ENCODE data around the gene ICE2.

ICE2 gene

DNA sequence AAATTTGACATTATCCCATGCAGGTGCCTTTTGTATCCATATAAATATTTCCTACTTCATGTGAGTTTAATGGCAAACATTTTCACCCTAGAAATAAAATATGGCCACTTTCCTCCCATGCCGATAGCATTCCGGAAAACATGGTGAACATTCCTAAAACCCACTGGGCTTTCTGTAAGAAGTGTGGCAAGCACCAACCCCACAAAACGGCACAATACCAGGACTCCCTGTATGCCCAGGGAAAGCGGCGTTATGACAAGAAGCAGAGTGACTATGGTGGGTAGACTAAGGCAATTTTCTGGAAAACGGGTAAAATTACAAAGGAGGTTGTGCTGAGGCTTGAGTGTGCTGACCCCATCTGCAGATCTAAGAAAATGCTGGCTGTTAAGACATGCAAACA, 88.7 kb downstream of the ICE2 start:
- no peak for DNase-seq (ENCODE audit: low read depth in 2 of 2)

DNA sequence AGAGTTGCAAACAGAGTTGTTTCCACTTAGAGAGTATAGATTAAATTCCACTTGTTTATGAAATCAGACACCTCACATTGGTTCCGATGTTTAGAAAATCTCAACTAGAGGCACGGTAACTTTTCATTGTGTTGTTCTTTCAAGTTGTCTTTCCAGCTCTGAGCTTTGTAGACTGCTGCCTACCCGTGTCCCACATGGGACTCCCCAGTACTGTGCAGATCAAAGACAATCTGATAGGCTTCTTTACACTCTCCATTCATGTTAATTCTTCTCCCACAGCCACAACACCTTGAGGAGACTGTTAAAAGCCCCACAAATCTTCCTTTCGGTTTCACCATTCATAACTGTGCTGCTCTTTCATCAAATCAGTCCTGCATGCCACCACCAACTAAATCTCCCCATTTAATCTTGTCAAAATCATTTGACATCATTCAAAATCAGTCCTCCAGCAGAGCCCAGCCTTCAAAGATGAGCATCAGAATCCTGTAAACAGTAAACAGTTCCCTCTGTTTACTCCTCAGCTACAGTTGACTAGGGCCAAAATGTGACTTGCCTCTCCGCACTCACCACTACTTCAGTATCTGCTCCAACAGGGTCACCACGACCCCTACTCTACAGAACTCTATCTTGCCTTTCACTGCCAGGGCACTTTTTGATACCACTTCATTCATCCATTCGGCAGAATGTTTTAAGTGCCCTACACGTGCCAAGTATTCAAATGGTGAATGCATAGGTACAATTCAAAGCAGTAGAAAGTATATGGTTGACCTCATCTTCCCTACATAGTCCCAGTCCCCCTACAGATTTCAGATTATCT, 89.5 kb downstream of the ICE2 start:
- DNase-seq (ENCODE audit: low read depth in 2 of 2) = peak in 1 of 2 donors; percentile 23

DNA sequence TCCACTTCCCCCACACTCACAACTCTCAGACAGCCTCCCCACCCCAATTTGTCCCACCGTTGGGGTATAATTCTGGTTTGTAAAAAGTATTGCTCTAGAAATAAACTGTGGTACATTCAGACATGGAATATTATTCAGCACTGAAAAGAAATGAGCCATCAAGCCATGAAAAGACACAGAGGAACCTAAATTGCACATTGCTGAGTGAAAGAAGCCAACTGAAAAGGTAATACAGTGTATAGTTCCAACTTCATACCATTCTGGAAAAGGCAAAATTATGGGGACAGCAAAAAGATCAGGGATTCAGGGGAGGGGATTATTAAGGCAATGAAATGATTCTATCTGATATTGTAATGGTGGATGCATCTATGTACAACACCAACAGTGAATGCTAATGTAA, 91.6 kb downstream of the ICE2 start:
- DNase-seq (ENCODE audit: low read depth in 2 of 2) = no peak

DNA sequence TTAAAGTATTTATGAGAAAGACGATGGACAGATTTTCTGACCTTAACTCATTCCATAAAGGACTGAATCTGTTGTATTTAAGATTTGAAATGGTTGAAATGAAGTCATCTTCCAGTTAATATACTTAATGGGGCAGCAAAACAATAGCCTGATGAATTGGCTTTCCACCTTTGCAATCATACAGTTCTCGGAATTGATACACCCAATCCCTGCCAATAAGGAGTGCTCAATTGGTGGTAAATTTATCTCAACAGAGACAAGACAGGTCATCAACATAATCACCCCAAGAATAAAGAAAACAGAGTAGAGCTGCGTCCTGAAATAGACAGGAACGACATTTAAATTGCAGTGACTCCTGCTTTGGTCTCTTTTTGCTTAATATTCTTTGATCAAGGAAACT, 92.3 kb downstream of the ICE2 start:
- no peak for DNase-seq (ENCODE audit: low read depth in 2 of 2)

DNA sequence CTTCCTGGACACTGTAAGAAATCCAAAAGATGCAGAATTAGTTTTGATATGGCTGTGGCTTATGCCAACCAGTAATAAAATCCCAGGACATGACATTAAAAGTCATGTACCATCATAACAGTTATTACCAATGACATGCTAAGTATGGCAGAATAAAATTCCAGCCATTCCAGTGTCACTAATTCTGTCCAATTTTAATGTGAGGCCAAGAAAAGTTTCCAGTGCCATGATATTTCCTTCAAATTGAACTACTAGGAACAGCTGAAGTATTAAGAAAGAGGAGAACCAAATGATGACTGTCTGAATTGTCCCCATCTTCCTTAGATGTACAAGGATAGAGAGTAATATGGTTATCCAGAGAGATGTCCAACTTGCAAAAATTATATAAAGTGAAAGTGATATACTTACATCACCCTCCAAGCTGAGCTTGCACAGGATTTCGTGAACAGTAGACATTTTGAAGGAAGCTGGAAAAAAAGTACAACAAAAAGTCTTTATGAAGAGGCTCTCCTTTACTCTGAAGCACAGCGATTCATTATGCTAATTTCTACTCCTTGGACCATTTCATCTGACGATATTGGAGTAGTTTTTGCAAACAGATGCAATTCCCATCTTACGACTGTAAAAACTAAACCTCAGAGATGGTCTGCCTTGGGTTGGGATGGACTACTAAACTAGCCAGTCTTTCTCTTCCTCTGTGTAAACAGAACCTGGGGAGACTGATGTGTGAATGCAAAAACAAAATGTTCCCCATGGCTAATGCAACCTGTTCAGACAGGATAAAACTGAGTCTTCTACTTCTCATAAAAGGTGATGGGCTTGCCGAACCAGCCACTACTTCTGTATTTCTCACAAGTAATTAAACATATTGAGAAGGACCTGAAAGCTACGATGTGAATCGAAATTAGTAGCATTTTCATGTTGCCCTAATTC, 93.1 kb downstream of the ICE2 start:
- no peak for DNase-seq (ENCODE audit: low read depth in 2 of 2)

DNA sequence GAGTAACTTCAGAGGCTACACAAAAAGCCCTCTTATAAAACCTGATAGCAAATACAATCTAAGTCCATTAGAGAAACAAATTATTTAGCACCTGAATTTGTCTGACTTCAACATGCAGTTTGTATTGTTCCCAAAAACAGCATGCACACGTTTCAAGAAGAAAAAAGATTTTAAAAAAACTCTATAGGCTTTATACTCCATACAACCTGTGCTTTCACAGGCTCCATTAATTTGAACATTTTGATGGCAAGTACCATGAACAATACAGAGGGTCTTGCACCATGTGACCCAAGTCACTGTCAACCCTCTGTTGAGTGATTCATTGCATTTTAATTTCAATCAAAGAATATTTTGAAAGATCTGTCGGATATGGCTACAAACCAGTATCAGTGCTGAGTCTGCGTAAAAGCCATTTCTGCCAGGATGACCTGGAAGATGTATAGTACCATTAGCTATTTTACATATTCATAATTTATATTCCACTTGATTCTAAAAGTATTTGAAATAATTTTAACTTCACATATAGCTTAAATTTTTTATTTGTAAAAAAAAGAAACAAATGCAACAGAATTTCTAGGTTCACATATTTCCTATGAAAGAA, 94.3 kb downstream of the ICE2 start:
- no peak for DNase-seq (ENCODE audit: low read depth in 2 of 2)

DNA sequence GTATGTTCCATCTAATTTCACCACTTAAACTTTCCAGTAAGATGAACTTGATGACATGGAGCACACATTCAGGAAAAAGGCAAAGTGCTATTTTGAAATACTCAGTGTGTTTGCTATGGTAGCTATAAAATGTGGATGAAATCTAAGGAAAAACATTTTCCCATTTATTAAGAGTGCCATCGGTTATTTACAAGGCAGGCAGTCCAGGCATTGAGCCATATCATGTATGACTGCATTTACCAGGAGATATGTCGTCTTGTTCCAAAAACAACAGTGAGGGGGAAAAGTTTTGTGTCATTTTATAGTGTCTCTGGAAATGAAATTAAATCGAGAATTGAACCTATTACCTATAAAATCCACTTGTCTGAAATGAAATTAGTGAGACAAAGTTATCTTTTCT, 94.9 kb downstream of the ICE2 start:
- no peak for DNase-seq (ENCODE audit: low read depth in 2 of 2)

DNA sequence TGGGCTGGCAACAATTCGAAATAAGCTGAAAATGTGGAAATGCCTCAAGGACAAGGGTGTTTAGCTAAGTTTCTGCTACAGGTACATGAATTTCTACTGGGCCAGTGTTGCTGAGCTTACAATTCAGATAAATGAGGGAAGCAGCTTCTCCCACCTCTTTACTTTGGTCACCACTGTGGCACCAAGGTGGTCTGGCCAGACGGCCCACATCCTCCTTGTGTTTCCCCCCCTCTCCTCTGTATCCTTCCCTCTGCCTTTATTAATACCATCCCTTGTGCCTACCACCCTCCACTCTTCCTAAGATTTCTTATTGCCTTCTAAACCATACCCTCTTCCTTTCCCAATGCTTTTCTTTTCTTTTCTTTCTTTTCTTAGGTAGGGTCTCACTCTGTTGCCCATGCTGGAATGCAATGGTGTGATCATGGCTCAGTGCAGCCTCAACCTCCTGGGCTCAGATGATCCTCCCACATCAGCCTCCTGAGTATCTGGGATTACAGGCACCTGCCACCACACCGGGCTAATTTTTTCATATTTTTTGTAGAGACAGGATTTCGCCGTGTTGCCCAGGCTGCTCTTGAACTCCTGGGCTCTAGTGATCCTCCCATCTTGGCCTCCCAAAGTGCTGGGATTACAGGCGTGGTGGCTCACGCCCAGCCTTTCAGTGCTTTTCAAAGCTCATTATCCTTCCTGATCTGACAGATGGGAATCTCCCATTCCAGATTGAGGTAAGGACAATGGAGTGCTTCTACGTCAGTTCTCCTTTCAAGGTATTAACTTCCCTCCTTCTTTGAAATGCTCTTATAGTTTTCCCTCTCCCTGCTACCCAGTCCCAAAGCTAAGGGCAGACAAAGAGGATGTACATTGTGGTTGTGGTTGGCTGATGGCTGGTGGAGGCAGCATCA, 95.9 kb downstream of the ICE2 start:
- DNase-seq (ENCODE audit: low read depth in 2 of 2) = no peak

DNA sequence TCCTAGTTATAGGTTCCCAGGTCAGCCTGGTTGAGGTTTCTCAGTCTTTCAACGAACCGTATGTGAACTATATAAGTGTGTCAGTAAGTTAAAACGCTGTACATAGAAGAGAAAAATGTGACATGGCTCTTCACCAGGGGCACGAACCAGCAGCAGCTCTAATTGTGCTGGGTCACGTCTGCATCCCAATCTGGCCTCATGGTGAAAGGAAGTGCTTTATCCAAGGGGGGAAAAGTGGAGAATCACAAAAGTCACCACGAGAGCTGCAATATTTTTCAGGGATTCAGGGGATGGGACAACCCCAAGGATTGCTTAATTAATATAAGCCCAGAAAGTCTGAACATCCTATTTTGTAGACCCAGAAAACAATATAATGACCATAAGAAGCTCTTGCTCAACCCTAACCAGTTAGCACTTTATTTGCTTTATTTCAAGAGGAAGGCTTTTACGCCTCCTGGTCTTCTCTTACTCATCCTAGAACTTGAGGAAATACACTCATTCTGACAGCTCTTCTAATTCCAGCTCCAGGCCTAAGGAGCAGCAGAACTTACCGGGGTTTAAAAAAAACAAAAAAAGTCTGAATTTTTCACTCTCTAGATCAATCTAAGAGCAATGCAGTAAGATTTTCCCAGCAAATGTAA, 97.7 kb downstream of the ICE2 start:
- no peak for DNase-seq (ENCODE audit: low read depth in 2 of 2)

DNA sequence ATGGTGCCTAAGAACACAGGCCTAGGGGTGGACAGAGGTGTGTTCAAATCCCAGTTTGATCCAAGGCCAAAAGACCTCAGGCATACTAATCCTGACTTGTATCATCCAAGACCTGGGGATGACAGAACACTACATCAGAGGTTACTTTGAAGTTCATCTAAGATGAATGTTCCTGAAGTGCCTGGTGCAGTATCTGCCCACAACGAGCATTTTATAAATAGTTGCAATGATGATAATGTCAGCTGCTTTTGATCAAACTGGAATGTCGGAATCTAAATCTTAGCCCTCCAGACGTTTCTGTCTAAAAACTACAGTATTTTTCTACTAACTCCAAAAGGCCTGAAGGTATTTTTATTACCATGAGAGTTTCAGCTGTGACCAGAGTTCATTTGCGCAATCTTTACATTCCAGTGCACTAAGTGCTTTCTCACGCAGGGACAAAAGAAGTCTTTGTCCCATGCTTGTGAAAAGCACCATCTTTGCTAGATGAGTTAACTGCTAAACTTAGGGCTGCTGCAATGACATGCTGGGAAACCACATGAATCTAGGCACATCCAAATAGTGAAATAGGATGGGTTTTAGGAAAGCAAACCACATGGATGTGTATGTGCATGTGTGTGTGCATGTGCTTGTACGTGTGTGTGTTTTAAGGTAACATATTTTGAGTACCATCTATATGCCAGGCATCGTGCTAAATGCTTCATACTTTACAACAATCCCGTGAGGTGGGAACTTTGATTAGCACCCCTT, 99.2 kb downstream of the ICE2 start:
- no peak for DNase-seq (ENCODE audit: low read depth in 2 of 2)

DNA sequence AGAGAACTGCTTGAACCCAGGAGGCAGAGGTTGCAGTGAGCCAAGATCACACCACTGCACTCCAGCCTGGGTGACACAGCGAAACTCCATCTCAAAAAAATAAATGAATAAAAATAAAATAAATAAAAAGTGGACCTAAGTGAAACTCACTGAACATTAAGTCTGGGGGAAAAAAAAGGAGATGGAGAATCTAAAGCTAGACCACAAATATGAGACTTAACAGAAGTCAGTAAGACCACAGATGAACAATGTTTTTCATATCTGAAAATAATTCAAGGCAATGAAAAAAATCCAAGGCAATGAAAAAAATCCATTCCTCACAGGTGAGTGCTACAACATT, 99.8 kb downstream of the ICE2 start:
- no peak for DNase-seq (ENCODE audit: low read depth in 2 of 2)

DNA sequence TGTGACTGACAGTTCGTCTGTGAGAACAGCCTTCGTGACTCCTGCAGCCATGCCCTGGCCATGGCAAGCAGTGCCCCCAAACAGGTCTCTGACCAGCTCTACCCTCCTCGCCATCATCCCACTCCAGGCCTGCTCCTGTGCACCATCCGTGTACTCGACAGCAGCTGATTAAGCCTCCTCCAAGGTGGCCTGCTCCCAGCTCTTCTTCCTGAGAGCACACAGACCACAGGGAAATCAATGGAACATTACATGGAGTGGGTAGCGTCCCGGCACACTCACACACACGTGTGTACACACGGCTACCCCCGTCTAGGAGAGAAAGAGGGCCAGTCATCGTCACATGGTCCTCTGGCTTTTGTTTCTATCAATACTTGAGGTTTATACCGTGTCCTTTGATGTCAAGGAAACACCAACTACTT, 102.3 kb downstream of the ICE2 start:
- no peak for DNase-seq (ENCODE audit: low read depth in 2 of 2)

DNA sequence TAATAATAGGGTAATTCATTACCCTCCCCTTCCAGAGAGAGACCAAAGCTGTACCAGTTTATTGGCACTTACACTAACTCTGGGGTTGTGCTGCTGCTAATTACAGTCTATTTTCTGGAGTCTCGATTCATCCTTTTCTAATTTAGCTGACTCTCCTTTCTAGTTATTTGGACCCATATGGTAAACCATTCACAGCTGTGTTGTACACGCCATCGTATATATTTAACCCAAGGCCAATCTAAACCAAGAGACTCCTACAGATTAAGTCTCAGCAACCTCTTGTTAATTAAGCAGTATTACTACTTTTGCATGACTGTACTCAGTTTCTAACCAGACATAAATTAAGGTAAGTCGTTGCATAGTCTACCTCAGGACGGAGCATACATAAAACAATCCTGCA, 103.6 kb downstream of the ICE2 start:
- DNase-seq (ENCODE audit: low read depth in 2 of 2) = no peak

DNA sequence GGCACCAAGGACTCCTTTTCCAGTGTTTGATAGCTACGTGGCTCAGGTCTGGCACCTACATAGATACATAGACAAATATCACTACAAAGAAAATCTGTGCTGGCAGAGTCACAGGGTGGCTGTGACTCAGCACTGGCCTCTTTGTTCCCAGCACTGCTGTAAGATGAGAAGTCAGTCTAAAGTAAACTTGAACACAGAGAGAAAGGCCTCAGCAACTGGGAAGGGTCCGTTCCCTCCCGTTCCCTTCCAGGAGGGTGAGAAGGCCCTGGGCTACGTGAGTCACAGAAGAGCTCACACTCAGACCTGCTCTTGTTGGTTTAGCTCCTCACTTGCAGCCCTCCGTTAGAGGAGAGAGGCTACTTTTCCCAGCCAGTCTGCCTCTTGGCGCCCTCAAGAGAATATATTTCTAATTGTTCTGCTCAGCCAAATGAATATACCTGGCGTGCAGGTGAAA, 104.3 kb downstream of the ICE2 start:
- DNase-seq (ENCODE audit: low read depth in 2 of 2) = no peak

DNA sequence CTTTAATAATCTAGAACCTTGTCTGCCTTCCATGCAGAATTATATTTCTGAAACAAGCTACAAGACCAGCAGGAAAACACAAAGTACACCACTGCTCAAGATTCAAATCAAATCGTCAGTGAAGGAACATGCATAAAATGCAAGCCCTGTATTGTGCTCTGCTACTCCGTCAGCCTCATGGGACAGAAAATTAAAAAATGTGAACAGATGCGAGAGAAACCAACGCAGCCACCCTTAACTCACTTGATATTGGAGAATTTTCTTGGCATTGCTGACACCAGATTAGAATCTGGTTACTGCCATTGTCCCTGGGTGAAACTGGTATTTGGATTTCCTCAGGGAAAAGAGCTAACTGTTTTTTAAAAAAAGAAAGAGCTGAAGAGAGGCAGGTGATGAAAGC, 104.7 kb downstream of the ICE2 start:
- DNase-seq (ENCODE audit: low read depth in 2 of 2) = no peak

DNA sequence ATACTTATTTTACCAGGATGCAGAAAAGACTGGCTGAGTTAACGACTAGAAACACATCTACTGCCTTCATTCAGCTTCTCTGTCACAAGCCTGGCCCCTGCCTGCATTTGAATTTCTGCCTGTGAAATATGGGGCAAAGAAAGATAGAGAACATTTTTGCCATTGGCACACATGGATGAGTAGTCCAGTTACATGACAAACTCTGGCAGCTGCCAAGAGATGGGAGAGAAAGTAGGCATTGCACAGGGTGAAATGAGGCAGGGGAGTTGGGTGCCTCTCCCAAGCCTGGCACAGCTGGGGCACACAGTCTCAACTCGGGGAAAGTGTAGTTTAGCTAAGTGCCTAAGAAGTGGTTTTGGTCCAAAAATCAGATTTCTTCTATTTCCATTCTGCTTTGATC, 105.2 kb downstream of the ICE2 start:
- no peak for DNase-seq (ENCODE audit: low read depth in 2 of 2)

DNA sequence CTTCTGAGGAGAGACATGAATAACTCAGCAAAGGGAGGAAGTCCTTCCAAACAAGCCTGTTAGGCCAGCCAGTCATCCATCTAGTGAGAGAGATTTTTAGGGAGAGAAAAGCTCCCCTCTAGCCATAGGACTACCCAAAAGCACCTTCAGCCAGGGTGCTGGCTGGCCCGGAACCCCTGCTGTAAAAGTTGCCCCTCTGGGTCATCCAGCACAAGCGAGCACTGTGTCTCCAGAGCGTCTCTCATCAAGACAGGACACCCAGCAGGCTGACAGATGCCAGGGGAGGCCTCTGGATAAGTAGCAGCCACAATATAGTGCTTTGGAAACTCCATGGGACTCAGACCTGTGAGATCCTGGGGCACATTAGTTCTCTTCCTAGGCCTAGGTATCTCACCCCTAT, 105.6 kb downstream of the ICE2 start:
- DNase-seq (ENCODE audit: low read depth in 2 of 2) = no peak

DNA sequence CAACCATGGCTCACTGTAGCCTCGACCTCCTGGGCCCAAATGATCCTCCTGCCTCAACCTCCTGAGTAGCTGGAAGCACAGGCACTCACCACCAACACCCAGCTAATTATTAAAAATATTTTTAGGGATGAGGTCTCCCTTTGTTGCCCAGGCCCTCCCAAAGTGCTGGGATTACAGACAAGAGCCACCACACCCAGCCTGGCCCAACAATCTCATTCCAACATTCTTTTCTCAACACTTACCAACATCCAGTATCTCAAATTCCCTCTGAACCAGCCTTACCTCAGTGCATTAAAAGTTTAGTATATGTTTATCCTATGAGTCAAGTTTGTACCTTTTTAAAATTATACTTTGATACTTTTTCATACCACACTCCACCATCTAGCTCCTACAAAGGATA, 106.2 kb downstream of the ICE2 start:
- DNase-seq (ENCODE audit: low read depth in 2 of 2) = no peak

DNA sequence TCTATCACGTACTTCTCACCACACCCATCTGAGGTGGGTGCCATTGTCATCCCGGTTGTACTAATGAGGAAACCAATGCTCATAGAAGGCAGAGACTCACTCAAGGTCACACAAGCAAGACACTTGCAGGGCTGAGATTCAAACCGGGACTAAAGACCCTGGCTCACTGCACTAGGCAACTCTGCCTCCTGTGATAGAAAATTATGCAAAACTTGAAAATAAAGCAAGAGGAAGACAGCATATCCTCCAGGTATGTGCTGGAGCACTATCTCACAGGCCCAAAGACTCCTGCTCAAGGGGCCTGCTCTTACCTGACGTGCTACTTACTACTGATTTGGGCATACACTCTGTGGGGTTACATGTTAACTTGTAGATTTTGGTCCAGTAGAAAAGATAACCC, 106.7 kb downstream of the ICE2 start:
- no peak for DNase-seq (ENCODE audit: low read depth in 2 of 2)

All from stimulated activated CD4-positive, alpha-beta T cell treated with anti-CD3 and anti-CD28 coated beads, Interleukin-4, amount 100 ng/mL, for 48 hours (primary cell).